ENCODE measurements around the gene ASTL.

- no peak for TF ChIP-seq CTCF (IDR thresholded peaks at IDR 0.05)
- no peak for TF ChIP-seq EZH2phosphoT487 (IDR thresholded peaks at IDR 0.05)
- TF ChIP-seq EZH2 (IDR thresholded peaks at IDR 0.05) = no peak
These were observed 43.1 kb downstream of the ASTL start for GRCh38 chr2:96095116-96095636.

Measured in neural progenitor cell (in vitro differentiated cells).